ENCODE measurements around the gene PYGO1.
"Not testable (repeated sequence)": the region's sequence is repeated elsewhere in the genome, so short reads cannot be mapped to it uniquely, and the experiment has no call there.

Gene PYGO1

DNA sequence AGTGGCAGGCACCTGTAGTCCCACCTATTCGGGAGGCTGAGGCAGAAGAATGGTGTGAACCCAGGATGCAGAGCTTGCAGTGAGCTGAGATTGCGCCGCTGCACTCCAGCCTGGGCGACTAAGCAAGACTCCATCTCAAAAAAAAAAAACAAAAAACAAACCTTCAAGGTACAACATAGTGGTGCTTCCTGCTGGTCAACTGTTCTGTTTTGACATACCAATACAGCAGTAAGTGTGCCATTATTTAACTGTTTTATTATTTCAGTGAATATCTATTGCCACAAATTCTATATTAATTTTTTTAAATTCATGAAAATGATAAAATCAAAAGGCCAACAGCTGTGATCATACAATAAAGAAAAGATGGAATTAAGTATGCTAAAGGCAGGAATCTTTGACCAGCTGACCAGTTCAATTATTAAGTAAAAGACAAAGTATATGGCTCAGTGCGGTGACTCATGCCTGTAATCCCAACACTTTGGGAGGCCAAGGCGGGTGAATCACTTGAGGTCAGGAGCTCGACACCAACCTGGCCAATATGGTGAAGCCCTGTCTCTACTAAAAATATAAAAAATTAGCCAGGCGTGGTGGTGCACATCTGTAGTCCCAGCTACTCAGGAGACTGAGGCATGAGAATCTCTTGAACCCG, 99.1 kb downstream of the PYGO1 start:
- H3K27me3 ChIP-seq (ENCODE audit: control insufficient read depth in 1 of 2, insufficient read depth in 2 of 2, low read length in 2 of 2); H3K27ac ChIP-seq (ENCODE audit: low read depth, low read length); H3K4me1 ChIP-seq (ENCODE audit: control insufficient read depth in 1 of 2, insufficient read depth in 2 of 2, low read length in 2 of 2); H3K4me3 ChIP-seq (ENCODE audit: low read depth in 1 of 2, low read length in 2 of 2); H3K9ac ChIP-seq (ENCODE audit: low read depth in 1 of 2, low read length in 2 of 2); H3K9me3 ChIP-seq (ENCODE audit: control insufficient read depth in 1 of 2, low read length in 2 of 2); H3K36me3 ChIP-seq (ENCODE audit: control insufficient read depth in 1 of 2, insufficient read depth in 2 of 2, low read length in 2 of 2): not testable (repeated sequence)

Data from duodenal mucosa (tissue), 2 donors.